GM23248 (cell line): ENCODE measurements around the gene RPL36A.

Experiments
- EZH2 ChIP-seq: fragments of 200-600 bp; sonication (generic); IDR thresholded peaks from 2 replicates; pipeline ENCODE4 v1.6.1; 2018; ENCODE audit warnings: antibody characterized with exemption, mild to moderate bottlenecking; ENCODE audit not compliant: insufficient read depth, poor library complexity, severe bottlenecking
- EZH2phosphoT487 ChIP-seq: fragments of 200-600 bp; sonication (generic); IDR thresholded peaks from 2 replicates; pipeline ENCODE4 v1.6.1; 2018; ENCODE audit warnings: antibody characterized with exemption, moderate library complexity, mild to moderate bottlenecking, low read depth; ENCODE audit not compliant: insufficient read depth

DNA sequence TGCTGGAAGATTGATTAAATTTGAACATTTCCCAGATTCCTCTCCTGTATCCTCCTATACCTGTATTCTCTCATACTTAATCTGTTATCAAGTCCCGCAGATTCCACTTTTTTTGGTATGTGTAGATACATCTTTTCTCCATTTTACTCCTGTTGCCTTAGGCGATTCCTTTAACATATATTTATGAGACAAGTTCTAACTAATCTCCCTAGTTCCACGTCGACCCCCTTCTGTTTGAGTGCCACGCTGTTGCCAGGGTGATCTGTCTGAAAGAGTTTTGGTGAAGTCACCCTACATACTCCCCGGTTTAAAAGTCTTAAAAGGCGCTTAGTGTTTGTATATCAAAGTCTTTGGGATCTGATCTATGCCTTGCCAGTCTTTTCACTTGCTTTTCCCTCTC, 19.6 kb downstream of the RPL36A start:
- TF ChIP-seq EZH2 (no peak), EZH2phosphoT487 (no peak)
